ENCODE measurements around the gene TMEM220. TPM values are rescaled to one million over a fixed set of nuclear protein-coding genes. Genes with fewer than 3 reads are reported as not detected.

TMEM220 gene
- total RNA-seq, 1 experiment from 2014 or later: not detected

DNA sequence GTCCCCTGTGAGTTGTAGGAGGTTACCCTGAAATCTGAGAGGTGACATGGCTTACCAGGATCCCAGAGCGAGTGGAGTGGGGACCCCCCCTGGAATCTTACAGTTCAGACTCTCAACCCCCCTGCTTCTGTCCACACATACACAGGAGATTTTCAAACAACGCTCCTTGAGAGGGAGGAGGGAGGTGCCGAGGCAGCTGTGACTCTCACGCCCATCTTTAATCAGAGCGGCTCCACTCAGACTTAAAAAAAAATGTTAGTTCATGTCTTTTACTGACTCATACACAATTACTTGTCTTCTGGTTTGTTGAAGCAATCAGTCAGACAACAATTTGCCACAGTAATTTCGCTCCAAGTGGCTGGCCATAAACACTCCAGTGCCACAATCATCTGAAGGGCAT lies 15.4 kb upstream of the TMEM220 start:
- ChIA-PET POLR2A (ENCODE audit: unreplicated experiment) (no interaction called here), CTCF (no interaction called here)
- TF ChIP-seq, protein P1, sequence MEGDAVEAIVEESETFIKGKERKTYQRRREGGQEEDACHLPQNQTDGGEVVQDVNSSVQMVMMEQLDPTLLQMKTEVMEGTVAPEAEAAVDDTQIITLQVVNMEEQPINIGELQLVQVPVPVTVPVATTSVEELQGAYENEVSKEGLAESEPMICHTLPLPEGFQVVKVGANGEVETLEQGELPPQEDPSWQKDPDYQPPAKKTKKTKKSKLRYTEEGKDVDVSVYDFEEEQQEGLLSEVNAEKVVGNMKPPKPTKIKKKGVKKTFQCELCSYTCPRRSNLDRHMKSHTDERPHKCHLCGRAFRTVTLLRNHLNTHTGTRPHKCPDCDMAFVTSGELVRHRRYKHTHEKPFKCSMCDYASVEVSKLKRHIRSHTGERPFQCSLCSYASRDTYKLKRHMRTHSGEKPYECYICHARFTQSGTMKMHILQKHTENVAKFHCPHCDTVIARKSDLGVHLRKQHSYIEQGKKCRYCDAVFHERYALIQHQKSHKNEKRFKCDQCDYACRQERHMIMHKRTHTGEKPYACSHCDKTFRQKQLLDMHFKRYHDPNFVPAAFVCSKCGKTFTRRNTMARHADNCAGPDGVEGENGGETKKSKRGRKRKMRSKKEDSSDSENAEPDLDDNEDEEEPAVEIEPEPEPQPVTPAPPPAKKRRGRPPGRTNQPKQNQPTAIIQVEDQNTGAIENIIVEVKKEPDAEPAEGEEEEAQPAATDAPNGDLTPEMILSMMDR (conservative IDR thresholded peaks at IDR 0.05): no peak
- no peak for TF ChIP-seq EZH2 (IDR thresholded peaks at IDR 0.05; ENCODE audit: low read depth)
- Histone ChIP-seq H3K4me3 (no peak overlapping the region), H3K36me3 (ENCODE audit: low read depth) (no peaks in the 10 kb centered on the region), H2AFZ (no peak overlapping the region), H3K9me3 (ENCODE audit: insufficient read depth, low read depth) (no peaks in the 10 kb centered on the region), H3K9me2 (ENCODE audit: insufficient read depth) (no peaks in the 10 kb centered on the region), H3K79me2 (ENCODE audit: low read depth) (no peaks in the 10 kb centered on the region), H3K27ac (no peak overlapping the region), H3K27me3 (ENCODE audit: insufficient read depth, low read depth) (peaks cover 53% of the 10 kb centered on the region), H3K4me2 (no peak overlapping the region), H4K20me1 (ENCODE audit: insufficient read depth) (no peaks in the 10 kb centered on the region), H3K4me1 (replicated peaks; ENCODE audit: insufficient read depth) (no peaks in the 10 kb centered on the region), H3F3A (ENCODE audit: insufficient read depth, low read depth) (no peaks in the 10 kb centered on the region)
- intact Hi-C loops (cut with micrococcal nuclease; ENCODE audit: unreplicated experiment): no loop called here
- no peak for DNase-seq
- no TSS peak for BruUV-seq (replicated peaks)

DNA sequence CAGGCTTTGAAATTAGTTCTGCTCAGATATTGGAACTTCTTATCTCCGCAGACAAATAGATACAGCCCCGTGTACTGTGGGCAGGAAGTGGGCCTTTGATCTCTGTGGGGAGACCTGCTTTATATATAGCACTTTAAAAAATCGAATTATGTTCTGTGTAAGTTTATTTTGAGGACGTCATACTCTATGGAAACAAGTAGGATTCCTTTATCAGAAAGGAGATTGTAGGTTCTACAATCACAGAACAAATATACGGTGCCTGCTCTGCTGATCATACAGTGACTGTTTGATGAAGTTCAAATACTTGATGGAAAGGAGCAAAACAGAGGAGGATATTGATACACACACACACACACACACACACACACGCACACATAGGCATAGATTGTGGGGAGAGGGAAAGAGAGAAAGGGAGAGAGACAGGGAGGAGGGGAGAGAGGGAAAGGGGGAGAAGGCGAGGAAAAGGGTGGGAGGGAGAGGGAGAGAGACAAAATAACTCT lies 14.7 kb upstream of the TMEM220 start:
- peaks cover 56% of the 10 kb centered on the region for H3K27me3 ChIP-seq (ENCODE audit: insufficient read depth, low read depth)
- H4K20me1 ChIP-seq (ENCODE audit: insufficient read depth): no peaks in the 10 kb centered on the region
- POLR2A ChIA-PET (ENCODE audit: unreplicated experiment): no interaction called here
- no peak overlapping the region for H3K27ac ChIP-seq
- H3K79me2 ChIP-seq (ENCODE audit: low read depth): no peaks in the 10 kb centered on the region
- no peaks in the 10 kb centered on the region for H3K36me3 ChIP-seq (ENCODE audit: low read depth)
- DNase-seq: no peak
- H3K4me2 ChIP-seq: no peak overlapping the region
- BruUV-seq (replicated peaks): no TSS peak
- CTCF ChIA-PET: no interaction called here
- H3K4me1 ChIP-seq (replicated peaks; ENCODE audit: insufficient read depth): no peaks in the 10 kb centered on the region
- no peaks in the 10 kb centered on the region for H3F3A ChIP-seq (ENCODE audit: insufficient read depth, low read depth)
- intact Hi-C loops (cut with micrococcal nuclease; ENCODE audit: unreplicated experiment): no loop called here
- H3K4me3 ChIP-seq: no peak overlapping the region
- TF ChIP-seq, protein P1 (conservative IDR thresholded peaks at IDR 0.05): no peak
- no peak for TF ChIP-seq EZH2 (IDR thresholded peaks at IDR 0.05; ENCODE audit: low read depth)
- H3K9me3 ChIP-seq (ENCODE audit: insufficient read depth, low read depth): no peaks in the 10 kb centered on the region
- H3K9me2 ChIP-seq (ENCODE audit: insufficient read depth): no peaks in the 10 kb centered on the region
- no peak overlapping the region for H2AFZ ChIP-seq

DNA sequence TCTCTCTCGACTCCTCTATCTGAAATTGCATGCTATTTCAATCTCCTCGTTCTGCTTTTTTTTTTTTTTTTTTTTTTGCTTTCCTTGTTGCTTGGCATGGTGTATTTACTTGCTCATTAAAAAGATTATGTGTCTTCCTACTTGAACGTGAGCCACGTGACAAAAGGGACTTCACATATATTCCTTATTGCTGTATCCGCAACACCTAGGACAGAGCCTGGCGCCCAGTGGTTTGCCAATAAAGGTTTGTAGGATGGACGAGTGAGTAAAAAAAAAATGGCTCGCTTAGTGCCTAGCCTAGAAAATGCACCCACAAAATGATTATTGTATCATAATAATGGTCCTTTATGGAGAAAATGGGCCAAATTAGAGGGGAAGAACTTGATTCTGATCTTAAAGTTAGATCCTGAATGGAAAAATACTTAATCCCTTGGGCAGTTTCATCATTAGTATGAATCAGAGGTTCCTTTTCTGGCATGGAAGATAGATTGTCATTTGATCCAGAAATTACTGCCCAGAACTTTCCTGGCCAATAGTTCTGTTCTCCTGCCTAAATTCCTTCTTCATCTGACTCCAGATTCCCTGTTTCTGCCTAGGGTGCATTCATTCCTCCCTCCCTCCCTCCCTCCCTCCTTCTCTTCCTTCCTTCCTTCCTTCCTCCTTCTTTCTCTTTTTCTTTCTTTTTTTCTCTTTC lies 13.6 kb upstream of the TMEM220 start:
- no TSS peak for BruUV-seq (replicated peaks)
- CTCF ChIA-PET: no interaction called here
- no peak for DNase-seq

More for the DNA sequence above, 13.6 kb upstream of the TMEM220 start:
- TF ChIP-seq, protein P1 (conservative IDR thresholded peaks at IDR 0.05): no peak
- TF ChIP-seq EZH2 (IDR thresholded peaks at IDR 0.05; ENCODE audit: low read depth): no peak
- H3F3A ChIP-seq (ENCODE audit: insufficient read depth, low read depth): no peaks in the 10 kb centered on the region
- H3K9me3 ChIP-seq (ENCODE audit: insufficient read depth, low read depth): no peaks in the 10 kb centered on the region
- H3K27me3 ChIP-seq (ENCODE audit: insufficient read depth, low read depth): peaks cover 52% of the 10 kb centered on the region
- H3K27ac ChIP-seq: no peak overlapping the region
- no peak overlapping the region for H3K4me2 ChIP-seq
- intact Hi-C loops (cut with micrococcal nuclease; ENCODE audit: unreplicated experiment): no loop called here
- POLR2A ChIA-PET (ENCODE audit: unreplicated experiment): no interaction called here
- H3K36me3 ChIP-seq (ENCODE audit: low read depth): no peaks in the 10 kb centered on the region
- H4K20me1 ChIP-seq (ENCODE audit: insufficient read depth): no peaks in the 10 kb centered on the region
- H2AFZ ChIP-seq: no peak overlapping the region
- H3K9me2 ChIP-seq (ENCODE audit: insufficient read depth): no peaks in the 10 kb centered on the region
- no peaks in the 10 kb centered on the region for H3K79me2 ChIP-seq (ENCODE audit: low read depth)
- H3K4me3 ChIP-seq: no peak overlapping the region
- no peaks in the 10 kb centered on the region for H3K4me1 ChIP-seq (replicated peaks; ENCODE audit: insufficient read depth)

Data from PC-9 (cell line).